HAP-1 (cell line): Measurements from ENCODE around the gene SLC26A11.

Experiments used
- DNase-seq, 2 experiments: peaks; one replicate each; pipeline ENCODE4 v3.0.0-alpha.2; 2016 to 2020; ENCODE audit warnings: low spot score in 2 of 2
- H3K27me3 ChIP-seq: fragments of 250-450 bp; sonication (Bioruptor Pico); 2 replicates; pipeline ENCODE4 v1.5.1; 2020; ENCODE audit warnings: low read depth, mild to moderate bottlenecking, moderate library complexity
- H3K36me3 ChIP-seq: fragments of 250-450 bp; sonication (Bioruptor Pico); replicated peaks from 2 replicates; pipeline ENCODE4 v1.5.1; 2020; ENCODE audit warnings: mild to moderate bottlenecking
- H3K4me1 ChIP-seq: fragments of 250-450 bp; sonication (Bioruptor Pico); 2 replicates; pipeline ENCODE4 v1.5.1; 2020; ENCODE audit warnings: mild to moderate bottlenecking
- H3K4me3 ChIP-seq: fragments of 250-450 bp; sonication (Bioruptor Pico); 2 replicates; pipeline ENCODE4 v1.5.1; 2020; ENCODE audit warnings: mild to moderate bottlenecking, moderate library complexity
- H3K9me3 ChIP-seq: fragments of 250-450 bp; sonication (Bioruptor Pico); 2 replicates; pipeline ENCODE4 v1.5.1; 2020; ENCODE audit warnings: mild to moderate bottlenecking, moderate library complexity
- in situ Hi-C: fragments of 300-500 bp; cut with MboI; formaldehyde crosslinking; loops from 3 replicates; pipeline ENCODE4 v1.14.3; 2020; ENCODE audit warnings: low sequenced_read_pairs, inconsistent platforms, mixed read lengths

The SLC26A11 gene

DNA sequence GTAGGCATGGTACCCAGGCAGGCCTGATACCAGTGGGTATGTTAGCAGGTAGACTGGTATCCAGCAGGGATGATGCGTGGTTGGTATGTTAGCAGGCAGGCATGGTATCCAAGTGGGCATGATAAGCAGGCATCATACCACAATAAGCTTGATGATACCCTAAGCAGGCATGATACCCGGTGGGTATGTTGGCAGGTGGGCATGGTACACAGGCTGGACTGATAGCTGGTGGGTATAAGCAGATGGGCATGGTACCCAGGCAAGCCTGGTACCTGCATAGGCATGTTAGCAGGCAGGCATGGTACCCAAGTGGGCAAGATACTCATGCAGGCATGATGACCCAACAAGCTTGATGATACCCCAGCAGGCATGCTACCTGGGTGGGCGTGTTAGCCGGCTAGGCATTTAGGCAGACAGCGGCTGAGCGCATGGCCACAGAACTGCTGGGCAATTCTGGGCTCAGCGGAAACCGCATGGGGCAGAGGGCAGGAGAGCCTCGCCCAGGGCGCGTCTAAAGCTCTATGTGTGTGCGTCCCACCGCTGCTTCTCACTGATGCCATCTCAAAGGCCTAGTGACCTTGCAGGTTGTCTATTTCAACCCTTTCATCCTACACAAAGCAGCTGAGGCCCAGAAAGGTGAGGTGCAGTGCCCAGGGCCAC, 2.4 kb upstream of the SLC26A11 start:
- peaks cover 26% of the 10 kb centered on the region for H3K36me3 ChIP-seq
- DNase-seq, result no peak
- no peaks in the 10 kb centered on the region for H3K9me3 ChIP-seq
- in situ Hi-C loops, result no loop called here
- no peak overlapping the region for H3K4me3 ChIP-seq
- H3K27me3 ChIP-seq, result no peaks in the 10 kb centered on the region
- peaks cover 6% of the 10 kb centered on the region for H3K4me1 ChIP-seq

- peaks cover 24% of the 10 kb centered on the region for H3K36me3 ChIP-seq
Measured at GRCh38 chr17:80218391-80218790, 1.8 kb upstream of the SLC26A11 start.

DNA sequence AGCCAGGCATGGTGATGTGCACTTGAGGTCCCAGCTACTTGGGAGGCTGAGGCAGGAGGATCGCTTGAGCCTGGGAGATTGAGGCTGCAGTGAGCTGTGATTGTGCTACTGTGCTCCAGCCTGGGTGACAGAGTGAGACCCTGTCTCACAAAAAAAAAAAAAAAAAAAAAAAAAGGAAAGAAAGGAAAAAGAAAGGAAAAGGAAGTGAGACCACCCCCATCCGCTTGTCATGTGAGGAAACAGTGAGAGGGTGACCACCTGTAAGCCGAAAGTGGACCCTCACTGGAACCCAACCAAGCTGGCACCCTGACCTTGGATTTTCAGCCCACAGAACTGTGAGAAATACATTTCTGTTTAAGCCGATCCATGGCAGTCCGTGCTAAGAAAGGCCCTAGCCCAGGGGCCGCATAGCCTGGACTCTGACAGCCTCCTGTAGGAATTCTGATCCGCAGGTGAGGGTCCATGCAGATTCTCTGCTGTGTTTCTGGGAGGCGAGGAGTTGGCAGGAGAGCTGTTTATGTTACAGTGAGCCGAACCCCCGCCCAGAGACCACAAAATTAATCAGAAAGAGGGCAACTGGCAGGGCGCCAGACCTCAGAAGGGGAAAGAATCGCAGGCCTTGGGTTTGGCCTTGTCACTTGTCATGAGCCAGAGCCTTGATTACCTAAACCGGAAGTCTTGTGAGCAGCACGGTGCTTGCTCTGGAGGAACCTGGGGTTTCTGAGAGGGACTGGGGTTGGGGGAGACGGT, 1.0 kb upstream of the SLC26A11 start:
- no peaks in the 10 kb centered on the region for H3K27me3 ChIP-seq
- H3K36me3 ChIP-seq, result peaks cover 19% of the 10 kb centered on the region
- DNase-seq, result peak; percentile 51 to 78
- no peaks in the 10 kb centered on the region for H3K9me3 ChIP-seq
- peaks cover 6% of the 10 kb centered on the region for H3K4me1 ChIP-seq
- peak overlapping the region; percentile 70 for H3K4me3 ChIP-seq
- in situ Hi-C loops, result no loop called here

More at GRCh38 chr17:80218391-80218790, 1.8 kb upstream of the SLC26A11 start:
- Histone ChIP-seq H3K9me3 (no peaks in the 10 kb centered on the region), H3K4me1 (peaks cover 6% of the 10 kb centered on the region), H3K4me3 (no peak overlapping the region), H3K27me3 (no peaks in the 10 kb centered on the region)
- in situ Hi-C loops, result no loop called here
- DNase-seq, result no peak

GRCh38 chr17:80219763-80220053, 519 bp upstream of the SLC26A11 start:
- Histone ChIP-seq H3K9me3 (no peaks in the 10 kb centered on the region), H3K4me3 (peak overlapping the region; percentile 70), H3K36me3 (peaks cover 19% of the 10 kb centered on the region), H3K27me3 (no peaks in the 10 kb centered on the region), H3K4me1 (peaks cover 6% of the 10 kb centered on the region)
- in situ Hi-C loops, result no loop called here
- no peak for DNase-seq

- peak in 1 of 2 experiments; percentile 50 for DNase-seq
- in situ Hi-C loops, result no loop called here
Measured at GRCh38 chr17:80220736-80221215, 549 bp downstream of the SLC26A11 start.

DNA sequence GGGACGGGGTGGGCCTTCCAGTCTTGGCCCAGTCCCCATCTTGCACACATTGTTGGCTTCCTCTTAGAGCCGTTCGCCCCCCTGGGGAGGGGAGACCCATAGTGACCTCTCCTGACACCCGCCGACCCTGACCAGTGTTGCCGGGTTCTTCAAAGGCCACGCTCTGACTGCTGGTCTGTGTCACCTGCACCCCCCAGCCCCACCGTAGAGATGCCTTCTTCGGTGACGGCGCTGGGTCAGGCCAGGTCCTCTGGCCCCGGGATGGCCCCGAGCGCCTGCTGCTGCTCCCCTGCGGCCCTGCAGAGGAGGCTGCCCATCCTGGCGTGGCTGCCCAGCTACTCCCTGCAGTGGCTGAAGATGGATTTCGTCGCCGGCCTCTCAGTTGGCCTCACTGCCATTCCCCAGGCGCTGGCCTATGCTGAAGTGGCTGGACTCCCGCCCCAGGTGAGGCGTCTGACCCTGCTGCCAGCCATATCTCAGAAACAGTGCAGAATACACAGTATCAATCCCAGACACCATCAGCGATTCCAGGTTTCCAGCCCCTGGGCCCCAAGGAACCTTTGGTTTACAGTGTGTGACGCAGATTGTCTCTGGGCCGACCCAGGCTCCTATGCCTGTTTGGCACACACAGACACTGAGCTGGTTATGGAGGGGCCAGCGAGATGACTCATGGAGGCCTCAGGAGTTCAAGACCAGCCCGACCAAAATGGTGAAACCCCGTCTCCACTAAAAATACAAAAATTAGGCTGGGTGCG, 1.3 kb downstream of the SLC26A11 start:
- peaks cover 6% of the 10 kb centered on the region for H3K4me1 ChIP-seq
- in situ Hi-C loops, result no loop called here
- no peak for DNase-seq
- H3K36me3 ChIP-seq, result peaks cover 14% of the 10 kb centered on the region
- H3K4me3 ChIP-seq, result peak overlapping the region; percentile 70
- H3K9me3 ChIP-seq, result no peaks in the 10 kb centered on the region
- H3K27me3 ChIP-seq, result no peaks in the 10 kb centered on the region

More at GRCh38 chr17:80220736-80221215, 549 bp downstream of the SLC26A11 start:
- no peaks in the 10 kb centered on the region for H3K27me3 ChIP-seq
- peak overlapping the region; percentile 70 for H3K4me3 ChIP-seq
- H3K9me3 ChIP-seq, result no peaks in the 10 kb centered on the region
- peaks cover 19% of the 10 kb centered on the region for H3K36me3 ChIP-seq
- H3K4me1 ChIP-seq, result peaks cover 6% of the 10 kb centered on the region

- Histone ChIP-seq H3K9me3 (no peaks in the 10 kb centered on the region), H3K4me3 (no peak overlapping the region), H3K27me3 (no peaks in the 10 kb centered on the region), H3K36me3 (peaks cover 6% of the 10 kb centered on the region), H3K4me1 (peaks cover 6% of the 10 kb centered on the region)
- no peak for DNase-seq
- in situ Hi-C loops, result no loop called here
Measured at GRCh38 chr17:80222376-80223141, 2.3 kb downstream of the SLC26A11 start.

DNA sequence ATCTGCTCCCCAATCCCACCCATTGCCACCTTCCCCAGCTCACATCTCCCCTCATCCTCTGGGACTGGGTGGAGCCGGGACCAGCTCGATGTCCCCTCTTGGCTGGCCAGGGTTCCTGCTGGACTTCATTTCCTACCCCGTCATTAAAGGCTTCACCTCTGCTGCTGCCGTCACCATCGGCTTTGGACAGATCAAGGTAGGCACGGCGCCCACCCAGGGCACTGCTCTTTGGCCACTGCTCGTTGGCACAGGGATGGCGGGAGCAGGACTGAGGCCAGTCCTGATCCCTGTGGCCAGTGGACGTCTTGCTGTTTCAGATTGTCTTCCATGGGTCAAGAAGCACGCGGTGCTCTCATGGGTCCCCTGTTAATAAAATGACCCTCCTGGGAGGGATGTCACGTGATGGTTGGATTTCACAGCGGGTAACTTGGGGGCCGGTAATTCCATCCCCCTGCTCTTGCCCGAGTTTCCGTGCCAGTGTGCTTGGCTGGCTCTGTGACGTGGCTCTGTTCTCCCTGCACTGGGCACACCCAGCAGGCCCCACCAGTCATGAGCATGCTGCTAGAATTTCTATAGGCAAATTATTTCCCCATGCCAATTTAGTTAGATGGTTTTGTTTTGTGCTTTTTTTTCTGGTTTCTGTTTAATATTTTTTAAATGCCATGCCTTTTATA, 3.1 kb downstream of the SLC26A11 start:
- in situ Hi-C loops, result no loop called here
- no peak for DNase-seq
- H3K36me3 ChIP-seq, result peaks cover 5% of the 10 kb centered on the region
- no peaks in the 10 kb centered on the region for H3K9me3 ChIP-seq
- H3K4me1 ChIP-seq, result peaks cover 6% of the 10 kb centered on the region
- H3K27me3 ChIP-seq, result no peaks in the 10 kb centered on the region
- no peak overlapping the region for H3K4me3 ChIP-seq

DNA sequence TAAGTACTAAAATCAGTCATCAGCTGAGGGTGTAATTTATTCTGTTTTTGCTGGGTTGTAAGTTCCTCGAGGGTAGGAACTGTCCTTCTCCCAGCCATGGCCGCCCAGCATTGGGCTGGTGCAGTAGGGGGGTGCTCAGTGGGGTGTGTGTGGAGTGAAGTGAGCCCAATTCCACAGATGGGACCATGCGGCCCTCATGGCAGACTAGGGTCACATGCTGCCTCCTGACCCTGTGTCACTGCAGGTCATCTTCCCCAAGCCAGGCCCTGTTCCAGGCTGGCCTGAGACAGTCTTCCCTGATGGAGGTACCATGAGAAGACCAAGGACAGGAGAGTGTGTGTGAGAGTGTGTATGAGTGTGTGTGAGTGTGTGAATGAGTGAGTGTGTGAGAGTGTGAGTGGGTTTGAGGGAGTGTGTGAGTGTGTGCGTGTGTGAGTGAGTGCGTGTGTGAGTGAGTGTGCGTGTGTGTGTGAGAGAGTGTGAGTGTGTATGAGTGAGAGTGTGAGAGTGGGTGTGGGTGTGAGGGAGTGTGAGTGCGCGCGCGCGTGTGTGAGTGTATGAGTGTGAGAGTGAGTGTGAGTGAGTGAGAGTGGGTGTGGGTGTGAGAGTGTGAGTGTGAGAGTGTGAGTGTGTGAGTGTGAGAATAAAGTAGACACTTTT, 3.7 kb downstream of the SLC26A11 start:
- in situ Hi-C loops, result no loop called here
- Histone ChIP-seq H3K27me3 (no peaks in the 10 kb centered on the region), H3K9me3 (no peaks in the 10 kb centered on the region), H3K4me3 (no peak overlapping the region), H3K4me1 (peaks cover 6% of the 10 kb centered on the region), H3K36me3 (no peaks in the 10 kb centered on the region; the same call in none of the 2 replicates)
- DNase-seq, result no peak

DNA sequence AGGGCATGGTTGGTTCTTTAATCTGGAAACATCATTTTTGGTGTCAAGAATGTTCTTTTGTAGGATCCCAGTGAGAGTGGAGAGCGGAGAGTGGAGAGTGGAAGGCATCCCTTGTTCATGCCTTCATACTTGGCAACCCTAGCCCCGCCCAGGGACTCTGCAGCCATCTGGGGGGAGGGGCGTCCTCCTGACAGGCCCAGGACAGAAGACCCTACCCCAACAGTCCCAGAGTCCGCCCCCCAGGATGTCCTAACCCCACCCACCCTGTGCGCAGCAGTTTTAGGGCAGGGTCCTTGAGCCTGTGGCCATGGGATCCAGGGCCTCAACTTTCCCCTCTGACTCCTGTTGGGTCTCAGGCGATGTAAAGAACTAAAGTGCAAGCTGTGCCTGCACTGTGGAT, 4.5 kb downstream of the SLC26A11 start:
- H3K4me3 ChIP-seq, result no peak overlapping the region
- in situ Hi-C loops, result no loop called here
- DNase-seq, result no peak

GRCh38 chr17:80225230-80225629, 5.0 kb downstream of the SLC26A11 start:
- Histone ChIP-seq H3K9me3 (no peaks in the 10 kb centered on the region), H3K4me3 (no peak overlapping the region), H3K4me1 (peaks cover 3% of the 10 kb centered on the region), H3K27me3 (no peaks in the 10 kb centered on the region), H3K36me3 (no peaks in the 10 kb centered on the region; the same call in none of the 2 replicates)
- DNase-seq, result no peak
- in situ Hi-C loops, result no loop called here

More for the DNA sequence above, 4.5 kb downstream of the SLC26A11 start:
- Histone ChIP-seq H3K4me1 (peaks cover 3% of the 10 kb centered on the region), H3K9me3 (no peaks in the 10 kb centered on the region), H3K36me3 (no peaks in the 10 kb centered on the region; the same call in none of the 2 replicates), H3K27me3 (no peaks in the 10 kb centered on the region)

DNA sequence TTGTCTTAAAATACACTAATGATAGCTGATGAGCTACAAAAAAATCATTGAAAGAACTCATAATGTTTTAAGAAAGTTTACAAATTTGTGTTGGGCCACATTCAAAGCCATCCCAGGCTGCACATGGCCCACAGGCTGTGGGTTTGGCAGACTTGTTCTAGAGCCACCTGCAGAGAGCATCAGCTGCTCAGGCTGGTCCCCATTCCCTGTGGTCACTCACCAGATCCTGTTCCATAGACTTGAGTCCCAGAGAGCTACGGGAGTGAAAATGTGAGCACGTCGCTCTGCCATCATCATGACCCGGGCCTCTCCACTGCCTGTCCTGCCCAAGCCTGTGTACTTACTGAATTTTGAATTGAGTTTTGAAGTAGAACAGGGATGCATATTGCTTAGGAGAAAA, 6.9 kb downstream of the SLC26A11 start:
- no peaks in the 10 kb centered on the region for H3K4me1 ChIP-seq
- H3K27me3 ChIP-seq, result no peaks in the 10 kb centered on the region
- no peaks in the 10 kb centered on the region; the same call in none of the 2 replicates for H3K36me3 ChIP-seq
- no peak overlapping the region for H3K4me3 ChIP-seq
- H3K9me3 ChIP-seq, result no peaks in the 10 kb centered on the region; the same call in 1 of the 2 replicates
- no peak for DNase-seq
- in situ Hi-C loops, result no loop called here
